Tongue (tissue), 2 donors: Measurements from ENCODE around the gene PYGO2. TPM values are rescaled to one million over a fixed set of nuclear protein-coding genes. Genes with fewer than 3 reads are reported as not detected.

Experiments used
- DNase-seq: peaks from one replicate; pipeline ENCODE4 v3.0.0-alpha.2; 2015
- total RNA-seq: library from RNA; depleted of rRNA; stranded (reverse); fragments of >200 nt; gene quantifications from one replicate; pipeline ENCODE4 v1.2.3, GENCODE V29; 2014

The PYGO2 gene
- total RNA-seq, 1 donor from 2014 or later = 18.1 TPM

DNA sequence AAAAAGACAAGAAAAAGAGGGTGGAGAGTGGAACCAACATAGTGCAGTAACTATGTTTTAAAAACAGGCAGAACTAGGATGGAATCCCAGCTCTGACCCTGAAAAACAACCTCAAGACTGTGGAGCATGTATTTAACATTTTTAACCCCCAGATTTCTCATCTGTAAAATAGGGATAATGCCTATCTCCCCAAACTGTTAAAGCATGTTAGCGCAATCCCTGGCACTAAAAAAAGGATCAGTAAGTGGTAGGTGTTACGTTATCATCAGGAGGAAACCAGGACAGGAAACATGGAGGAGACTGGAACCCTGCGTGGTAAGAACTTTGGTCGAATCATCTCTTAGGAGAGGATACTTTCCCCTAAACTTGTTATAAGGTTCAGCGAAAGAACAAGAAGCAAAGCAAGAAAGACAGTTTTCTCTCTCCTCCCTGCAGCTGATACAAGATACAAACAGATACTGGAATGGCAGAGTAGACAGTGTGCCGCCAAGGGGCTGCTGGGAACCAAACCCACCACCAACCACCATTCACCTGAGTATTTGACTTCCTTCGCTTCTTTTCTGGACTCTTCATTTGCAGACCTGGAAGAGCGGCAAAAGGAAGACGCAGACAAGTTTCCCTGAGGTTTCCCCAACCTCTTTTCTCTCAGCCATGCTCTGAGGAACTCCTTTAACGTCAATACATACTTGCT, 991 bp downstream of the PYGO2 start:
- DNase-seq = no peak

DNA sequence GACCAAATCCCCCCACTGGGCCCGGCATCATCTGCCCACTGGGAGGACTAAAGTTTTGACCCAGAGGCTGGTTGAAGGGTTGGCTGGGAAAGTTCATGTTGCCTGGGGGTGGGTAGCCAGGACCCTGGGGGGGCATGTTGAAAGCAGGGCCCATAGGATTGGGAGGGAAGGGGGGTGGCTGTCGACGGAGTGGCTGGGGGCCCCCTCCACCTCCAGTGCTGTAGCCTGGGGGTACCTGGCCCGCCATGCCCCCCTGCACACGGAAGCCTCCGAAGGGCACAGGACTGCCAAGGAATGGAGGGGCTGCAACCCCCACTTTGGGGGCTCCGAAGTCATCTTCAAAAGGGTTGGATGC, 2.2 kb downstream of the PYGO2 start:
- DNase-seq = no peak

DNA sequence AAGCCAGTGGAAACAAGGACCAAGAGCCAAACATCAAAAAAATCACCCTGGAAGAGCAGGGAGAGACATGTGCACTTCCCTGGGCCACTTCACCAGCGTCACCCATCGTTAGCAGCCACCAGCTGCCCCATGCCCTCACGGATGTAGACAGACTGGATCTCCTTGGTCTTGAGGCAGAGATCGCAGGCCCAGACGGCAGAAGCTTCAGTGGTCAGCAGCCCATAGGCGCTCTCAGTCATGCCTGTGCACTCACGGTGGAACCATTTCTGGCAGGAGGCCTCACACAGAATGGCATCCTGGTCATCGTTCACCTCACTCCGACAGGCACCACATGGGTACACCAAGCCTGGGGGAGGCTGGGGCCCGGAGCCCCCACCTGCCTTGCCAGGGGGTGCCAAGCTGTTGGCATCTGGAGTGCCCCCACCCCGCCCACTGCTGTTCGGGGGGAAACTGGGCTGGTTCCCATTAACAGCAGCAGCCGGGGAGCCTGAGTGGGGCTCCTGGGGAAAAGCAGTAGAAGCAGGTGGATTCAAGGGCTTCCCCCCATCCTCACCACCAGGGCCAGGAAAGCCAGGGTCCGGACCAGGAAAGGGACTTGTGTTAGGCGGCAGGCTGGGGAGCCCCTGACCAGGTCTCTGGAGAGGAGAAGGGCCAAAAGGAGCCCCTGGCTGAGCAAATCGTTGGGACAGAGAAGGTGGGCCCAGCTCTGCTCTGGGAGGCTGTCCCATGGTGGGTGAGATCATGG, 2.7 kb downstream of the PYGO2 start:
- no peak for DNase-seq

DNA sequence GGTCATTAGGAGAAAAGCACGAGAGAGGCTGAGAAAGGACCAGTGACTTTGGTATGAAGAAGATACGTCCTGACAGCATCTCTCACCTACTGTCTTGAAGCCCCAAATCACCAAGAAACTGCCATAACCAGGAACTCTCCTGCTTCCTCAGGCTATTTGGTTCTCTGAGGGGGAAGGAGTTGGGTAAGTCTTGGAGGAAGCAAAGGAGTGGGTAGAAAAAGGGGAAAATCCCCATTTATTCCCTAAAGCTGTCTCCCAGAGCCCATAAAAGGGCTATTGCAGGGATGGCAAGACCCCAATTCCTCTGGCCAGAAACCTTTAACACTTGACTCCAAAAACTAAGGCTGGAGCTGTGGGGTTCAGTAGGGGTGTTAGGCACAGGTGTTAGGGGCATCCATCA, 3.5 kb downstream of the PYGO2 start:
- DNase-seq = no peak

DNA sequence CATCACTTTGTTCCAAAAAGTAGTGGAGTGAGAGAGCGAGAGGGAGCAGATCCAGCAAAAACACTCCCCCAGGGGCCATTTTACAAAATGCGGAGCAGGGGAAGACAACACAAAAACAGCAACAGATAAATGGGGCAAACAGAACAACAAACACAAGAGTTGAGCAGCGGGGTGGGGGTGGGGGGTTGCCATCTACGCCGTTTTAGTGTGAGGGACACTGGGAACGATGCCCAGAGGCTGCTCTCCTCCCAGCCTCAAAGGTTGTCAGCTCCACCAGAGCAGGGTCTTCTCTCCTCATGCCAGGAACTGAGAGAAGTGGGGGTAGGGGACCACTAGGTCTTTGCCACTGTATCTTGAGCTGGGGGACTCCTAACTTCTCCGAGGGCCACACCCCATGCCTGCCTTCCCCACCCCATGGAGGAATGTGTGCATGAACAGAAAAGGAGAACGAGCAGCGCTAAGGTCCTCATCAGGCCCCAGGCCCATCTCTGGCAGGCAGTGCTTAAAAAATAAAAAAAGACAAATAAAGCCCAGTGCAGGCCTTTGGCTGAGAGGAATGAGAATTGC, 4.4 kb downstream of the PYGO2 start:
- DNase-seq = no peak

DNA sequence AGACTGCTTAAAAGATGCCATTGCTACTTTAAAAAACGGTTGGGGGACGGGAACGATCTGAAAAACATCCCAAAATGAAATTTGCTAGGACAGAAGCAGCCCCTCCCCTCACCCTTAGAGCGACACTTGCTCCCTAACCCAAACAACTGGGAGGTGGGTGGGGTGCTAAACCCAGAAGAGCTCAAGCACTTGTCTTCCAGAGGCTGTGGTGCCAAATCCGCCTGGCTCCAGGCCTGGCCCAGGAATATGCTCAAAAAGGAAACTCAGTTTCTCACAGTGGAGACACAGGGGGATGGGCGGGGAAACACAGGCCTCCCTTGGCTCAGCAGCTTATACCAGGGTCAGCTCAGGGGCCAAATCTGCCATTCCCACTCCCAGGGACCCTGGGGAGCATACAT, 5.0 kb downstream of the PYGO2 start:
- DNase-seq = peak; percentile 93

DNA sequence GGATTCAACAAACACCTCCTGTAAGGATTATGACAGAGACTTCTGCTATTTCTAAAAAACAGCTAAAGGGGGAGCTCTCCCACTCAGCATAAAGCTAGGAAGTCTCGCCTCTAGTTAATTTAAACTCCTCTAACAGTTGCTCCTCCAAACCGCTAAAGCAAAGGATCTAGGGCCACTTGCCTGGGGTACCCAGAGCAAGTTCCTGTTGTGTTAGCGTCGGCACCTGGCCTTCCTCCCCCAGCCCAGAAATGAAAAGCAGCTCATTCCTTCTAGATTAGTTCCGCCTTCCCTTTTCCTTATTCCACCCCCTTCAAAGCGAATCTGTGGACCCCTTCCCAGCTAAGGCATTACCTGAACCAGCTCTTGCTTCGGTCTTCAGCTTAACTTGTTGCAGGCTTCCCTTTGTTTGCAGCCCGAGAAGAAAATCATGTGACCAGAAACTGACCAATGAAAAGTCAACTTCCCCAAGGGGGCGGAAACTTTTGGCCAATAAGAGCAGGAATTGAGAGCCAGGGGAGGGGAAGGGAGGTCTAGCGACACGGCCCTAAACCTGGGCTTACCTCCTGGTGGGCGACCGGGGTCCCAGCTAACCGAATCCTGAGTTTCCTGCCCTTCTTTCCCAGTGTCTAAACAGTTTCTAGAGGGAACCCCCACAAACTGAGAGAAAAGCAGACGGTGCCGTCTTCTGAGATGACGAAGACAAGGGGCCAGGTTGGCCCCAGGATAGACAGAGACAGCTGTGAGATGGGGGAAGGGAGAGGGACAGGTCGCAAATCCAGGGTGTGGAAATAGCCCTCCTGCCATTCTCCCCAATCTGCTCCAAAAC, 5.7 kb downstream of the PYGO2 start, which contains the start of gene PBXIP1:
PBXIP1 (minus strand) TSS at position 382 of the 826 bp plus-strand sequence. CDS start 2,378 bp downstream, outside the sequence.
- peak; percentile 98 for DNase-seq

DNA sequence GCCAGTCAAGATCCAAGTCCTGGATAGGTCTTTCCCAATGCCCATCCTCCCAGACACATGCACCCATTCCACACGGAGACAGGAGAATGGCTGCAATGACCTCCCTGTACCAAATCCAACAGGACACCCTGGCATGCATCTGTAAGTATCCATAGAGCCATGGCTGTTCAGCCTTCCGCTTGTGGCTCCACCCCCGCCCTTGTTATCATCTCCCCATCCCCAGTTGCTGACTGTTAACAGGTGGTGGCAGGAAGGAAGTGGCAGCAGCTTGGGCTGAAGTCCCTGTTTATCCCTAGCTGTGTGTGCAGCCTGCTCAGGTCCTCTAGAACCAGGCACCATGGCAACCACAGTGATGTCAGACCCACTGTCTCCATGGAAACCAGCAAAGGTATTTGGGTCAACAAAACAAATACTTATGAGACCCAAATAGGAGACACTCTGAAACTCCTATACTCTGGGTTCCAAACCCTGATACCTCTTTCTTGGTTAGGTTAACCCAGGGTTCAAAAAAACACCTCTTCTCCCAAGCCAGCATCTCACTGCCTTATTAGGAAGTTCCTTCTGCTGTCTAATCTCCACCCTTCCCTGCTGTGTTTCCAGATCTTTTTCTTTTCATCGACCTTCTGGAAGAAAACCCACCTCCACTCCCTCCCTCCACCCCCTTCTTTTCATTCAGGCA, 6.4 kb downstream of the PYGO2 start:
- peak; percentile 89 for DNase-seq

DNA sequence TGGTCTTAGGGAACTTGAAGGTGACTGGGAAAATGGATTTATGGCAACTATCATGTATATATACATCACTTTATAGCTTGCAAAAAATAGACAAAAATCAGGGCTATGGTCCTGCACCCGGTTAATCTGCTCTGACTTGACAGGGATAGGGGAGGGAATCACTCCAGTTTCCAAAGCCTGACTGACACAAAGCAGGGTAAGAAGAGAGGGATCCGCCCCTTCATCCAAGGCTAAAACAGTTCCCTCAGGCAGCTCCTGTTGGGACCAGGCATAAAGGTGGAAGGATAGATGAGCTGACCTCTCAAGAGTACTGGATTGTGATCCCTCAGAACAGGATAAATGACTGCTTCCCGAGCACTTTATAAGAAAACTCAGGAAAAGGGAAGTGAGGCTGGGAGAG, 7.0 kb downstream of the PYGO2 start:
- no peak for DNase-seq

DNA sequence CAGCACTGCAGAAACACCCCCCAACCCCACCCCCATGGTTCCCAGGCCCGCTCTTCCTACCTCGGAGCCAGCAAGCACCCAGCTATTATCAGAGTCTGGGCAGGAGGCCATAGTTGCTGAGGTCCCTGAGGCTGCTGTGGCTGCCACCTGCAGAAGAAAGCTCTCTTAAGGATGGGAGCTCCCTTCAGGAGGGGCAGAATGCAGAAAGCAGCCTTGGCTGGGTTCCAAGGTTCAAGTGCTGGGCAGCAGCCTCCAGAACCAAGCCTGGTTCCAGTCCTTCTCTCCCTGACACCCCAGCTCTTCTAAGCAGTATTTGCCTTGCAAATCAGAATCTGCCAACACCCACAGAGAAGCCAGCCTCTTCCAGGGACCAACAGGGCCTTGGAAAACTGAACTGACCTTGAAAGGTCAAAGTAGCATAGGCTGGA, 8.0 kb downstream of the PYGO2 start:
- DNase-seq = no peak

DNA sequence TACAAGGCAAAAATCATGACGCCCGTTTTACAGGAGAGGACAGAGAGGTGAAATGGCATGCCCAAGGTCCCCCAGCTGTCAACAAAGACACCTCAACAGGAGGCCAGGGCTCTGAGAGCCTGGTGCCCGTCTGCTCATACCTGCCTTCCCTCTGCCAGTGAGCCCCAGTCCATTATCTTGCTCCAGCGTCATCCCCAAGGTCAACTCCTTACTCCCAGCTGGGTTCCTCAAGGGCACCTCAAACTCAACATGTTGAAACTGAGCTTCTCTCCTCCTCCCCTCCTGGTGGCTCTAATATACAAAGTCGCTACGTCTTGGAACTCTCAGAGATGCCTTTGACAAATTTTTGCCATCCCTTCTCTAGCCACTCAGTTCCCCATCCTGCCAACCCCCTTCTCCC, 8.9 kb downstream of the PYGO2 start:
- no peak for DNase-seq

DNA sequence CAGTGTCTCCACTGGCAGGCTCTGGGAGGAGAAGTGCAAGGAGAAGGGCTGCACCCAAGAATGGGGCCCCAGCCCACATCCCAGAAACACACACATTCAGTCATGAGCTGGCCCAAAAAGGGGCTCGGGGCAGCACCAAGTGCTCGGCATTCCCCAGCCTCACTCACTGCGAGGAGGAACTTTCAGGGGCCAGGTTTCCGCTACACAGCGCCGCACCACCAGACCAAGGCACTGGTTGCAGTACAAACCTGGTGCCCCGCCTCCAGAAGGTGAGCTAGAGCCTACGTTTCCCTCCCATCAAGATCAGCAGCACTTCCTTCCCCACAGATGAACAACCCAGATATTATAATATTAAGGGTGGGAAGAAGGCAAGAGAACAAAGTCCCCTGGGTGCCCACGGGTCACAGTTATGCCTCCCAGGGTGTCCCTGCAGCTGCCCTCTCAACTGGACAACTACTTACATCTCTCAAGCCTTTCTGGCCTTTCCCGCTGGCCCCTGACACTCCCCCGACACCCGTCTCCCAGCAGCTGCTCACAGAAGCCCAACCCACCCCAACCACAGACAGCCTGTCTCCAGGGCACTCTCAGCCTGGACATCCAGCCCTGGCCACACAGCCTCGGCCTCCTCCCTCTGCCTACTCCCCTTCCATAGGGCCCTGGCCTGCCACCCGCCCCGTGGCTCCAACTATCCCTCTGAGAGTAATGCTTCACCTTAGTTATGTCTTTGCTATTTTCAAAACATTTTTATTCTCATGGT, 9.5 kb downstream of the PYGO2 start:
- DNase-seq = peak; percentile 50

DNA sequence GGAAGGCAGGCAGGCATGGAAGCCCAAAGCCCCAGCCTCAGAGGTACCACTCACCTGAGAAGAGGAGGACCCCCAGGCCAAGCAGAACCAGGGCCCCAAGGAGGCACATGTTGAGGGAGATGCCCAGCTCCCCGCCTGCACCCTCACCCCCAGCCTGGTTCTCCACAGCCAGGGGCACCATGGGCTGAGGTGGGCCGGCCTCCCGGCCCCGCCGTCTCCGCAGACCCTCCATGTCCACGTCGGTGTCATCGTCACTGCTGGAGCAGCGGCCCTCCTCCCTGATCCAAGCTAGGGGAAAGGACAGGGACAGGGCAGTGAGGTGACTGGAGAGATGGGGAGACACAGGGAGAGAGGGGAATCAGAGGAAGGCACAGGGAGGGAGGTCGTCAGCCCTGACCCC, 13.5 kb downstream of the PYGO2 start:
- DNase-seq = no peak

DNA sequence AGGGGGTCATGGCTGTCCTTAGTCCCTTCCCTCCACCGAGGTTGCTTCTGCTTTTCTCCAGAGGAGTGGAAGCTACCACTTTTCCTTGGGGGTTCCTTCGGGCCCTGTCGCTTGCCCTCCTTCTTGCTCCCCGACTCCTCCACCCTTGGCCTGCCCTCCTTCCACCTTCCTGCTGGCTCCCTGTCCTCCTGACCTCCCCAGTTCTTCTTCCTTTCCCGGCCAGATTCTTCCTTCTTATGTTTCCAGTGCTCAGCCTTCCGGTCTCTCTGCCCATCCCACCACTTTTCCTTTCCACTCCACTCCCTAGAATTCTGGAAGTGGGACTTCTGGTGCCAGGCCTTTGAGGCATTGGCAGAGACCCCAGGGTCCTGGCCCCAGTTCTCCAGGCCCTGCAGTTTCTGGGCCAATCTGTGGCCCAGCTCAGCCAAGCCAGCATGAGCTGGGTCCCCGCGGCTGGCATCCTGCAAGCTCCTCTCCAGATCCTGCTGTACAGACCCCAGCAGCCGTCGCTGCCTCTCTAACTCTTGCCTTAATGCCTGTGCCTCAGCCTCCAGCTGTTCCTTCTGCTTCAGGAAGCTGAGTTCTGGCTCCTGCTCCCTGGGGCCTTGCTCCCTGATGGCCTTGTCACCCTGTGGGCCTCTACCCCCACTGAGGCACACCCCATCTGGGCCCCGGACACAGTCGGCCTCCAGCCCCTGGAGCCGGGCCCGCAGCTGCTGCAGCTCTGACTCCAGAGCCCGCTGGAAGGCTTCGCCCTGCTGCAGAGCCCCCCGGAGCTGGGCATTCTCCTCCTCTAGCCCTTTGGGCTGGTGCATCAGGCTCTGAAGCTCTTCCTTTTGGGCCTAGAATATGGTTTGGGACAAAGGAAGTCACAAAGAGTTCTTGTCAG, 15.4 kb downstream of the PYGO2 start:
- no peak for DNase-seq

DNA sequence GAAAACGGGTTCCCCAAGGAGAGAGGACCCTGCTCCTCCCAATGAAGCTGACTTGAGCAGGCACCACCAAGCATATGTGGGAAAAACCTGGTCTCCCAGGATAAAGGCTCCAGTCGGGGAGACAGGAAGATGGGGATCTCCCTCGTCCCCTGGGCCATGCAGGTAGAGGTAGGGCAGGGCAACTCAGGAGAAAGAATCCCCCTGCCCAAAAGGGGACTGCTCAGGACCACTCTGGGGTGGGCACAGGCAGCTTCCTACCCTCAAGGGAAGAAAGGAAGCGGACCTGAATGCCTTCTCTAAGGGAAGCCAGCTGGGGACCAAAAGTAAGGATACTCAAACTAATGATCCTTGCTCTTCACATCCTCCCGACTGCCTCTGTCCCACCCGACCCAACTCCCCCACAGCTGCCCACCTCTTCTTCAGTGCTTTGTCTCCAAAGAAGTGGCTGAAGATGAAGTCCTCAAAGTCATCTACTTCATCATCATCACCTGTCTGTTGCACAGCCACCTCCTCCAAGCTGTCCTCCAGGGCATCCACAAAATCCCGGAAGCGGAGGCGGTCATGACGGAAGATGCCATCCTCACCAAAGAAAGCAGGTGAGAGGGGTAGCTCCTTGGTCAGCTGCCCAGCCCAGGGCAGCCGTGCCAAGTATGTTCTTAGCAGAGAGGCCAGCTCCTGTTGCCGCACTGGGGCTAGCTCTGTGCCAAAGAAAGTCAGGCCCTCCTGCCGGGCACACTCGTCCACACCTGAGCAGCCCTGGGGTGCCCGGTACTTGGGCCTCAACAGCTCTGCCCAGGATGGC, 16.2 kb downstream of the PYGO2 start:
- DNase-seq = no peak

DNA sequence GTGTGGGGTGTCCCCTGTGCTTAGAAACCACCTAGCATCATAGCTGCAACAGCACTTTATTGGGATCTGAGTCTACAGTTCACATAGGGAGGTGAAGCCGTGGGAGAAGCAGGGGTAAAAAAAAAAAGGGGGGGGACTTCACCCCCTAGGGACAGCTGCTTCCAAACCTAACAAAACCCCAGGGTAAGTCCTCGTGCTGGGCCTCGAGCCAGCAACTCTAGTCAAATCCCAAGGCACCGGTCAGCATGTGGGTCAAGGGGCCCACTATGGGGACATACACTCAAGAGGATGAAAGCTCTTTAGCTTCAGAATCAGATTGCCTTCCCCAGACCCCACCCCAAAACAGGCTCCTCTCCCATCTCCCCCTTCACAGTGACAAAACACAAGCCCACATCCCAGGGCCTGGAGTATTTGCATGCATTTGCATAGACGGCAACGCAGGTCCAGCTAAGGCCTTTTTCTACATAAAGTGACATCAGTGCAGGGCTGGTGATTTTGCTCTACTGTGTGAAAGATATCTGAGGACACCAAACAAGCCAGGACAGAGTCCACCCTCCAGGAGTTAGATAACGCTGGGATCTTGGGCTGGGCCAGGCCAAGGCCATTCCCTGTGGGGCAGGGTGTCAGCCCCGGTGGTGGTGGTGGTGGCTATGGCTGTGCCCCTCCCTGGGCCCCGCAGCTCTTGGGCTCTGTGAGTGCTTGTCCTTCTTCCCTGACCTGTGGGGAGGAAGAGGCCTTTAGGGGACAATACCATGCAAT, 17.0 kb downstream of the PYGO2 start:
- no peak for DNase-seq

DNA sequence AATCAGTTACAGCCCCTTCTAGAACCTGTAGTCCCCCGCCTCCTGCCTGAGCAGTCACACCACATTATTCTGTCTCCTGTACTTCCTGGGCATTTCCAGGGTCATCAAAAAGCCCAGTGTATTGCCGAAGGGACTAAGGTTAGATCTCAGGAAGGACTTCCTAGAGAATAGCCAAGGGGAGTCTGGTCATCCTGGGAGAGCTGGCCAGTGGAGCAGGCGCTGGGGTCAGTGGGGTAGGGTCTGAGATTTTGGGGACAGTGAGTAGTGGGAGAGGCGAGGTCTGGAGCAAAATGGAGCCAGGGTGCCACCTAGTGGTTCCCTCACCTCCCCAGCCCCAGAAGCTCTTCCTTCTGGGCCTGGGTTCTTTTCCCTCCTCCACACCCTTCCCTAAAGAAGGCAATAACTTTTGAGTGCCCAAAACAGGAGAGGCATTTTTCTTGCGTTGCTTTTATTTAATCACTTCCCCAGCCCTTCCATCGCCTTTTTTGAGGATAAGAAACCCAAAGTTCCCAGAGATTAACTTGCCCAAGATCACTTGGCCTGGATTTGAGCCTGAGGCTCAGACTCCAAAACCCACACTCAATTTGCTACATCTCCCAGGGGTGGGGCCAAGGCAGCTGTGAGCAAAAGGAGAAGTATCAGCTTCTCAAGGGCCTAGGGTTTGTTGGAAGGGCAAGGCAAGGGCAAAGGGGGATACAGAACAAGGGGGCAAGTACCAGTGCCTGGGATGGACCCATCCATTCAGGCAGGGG, 17.8 kb downstream of the PYGO2 start:
- peak; percentile 65 for DNase-seq
